ENCODE measurements around the gene MAVS.
"Not testable (repeated sequence)": the region's sequence is repeated elsewhere in the genome, so short reads cannot be mapped to it uniquely, and the experiment has no call there.

MAVS gene

DNA sequence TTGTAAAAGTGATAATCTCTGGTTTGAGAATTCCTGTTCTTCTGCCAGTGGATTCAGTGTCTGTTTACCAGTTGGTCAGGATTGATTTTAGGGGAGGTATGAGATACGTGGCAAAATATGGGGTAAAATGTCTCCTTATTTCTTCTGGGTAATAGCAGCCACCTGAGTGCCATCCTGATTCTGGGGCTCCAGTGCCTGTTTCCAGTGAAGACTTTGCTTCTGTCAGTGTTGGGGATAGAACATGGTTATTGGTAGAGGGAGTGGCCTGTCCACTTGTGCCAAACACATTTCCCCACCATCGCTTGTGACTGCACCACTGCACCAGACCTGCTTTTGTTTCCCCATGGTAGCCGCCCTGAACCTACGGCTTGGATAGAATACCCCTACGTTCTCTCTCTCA is 58.2 kb downstream of the MAVS start:
- TF ChIP-seq, protein P1, sequence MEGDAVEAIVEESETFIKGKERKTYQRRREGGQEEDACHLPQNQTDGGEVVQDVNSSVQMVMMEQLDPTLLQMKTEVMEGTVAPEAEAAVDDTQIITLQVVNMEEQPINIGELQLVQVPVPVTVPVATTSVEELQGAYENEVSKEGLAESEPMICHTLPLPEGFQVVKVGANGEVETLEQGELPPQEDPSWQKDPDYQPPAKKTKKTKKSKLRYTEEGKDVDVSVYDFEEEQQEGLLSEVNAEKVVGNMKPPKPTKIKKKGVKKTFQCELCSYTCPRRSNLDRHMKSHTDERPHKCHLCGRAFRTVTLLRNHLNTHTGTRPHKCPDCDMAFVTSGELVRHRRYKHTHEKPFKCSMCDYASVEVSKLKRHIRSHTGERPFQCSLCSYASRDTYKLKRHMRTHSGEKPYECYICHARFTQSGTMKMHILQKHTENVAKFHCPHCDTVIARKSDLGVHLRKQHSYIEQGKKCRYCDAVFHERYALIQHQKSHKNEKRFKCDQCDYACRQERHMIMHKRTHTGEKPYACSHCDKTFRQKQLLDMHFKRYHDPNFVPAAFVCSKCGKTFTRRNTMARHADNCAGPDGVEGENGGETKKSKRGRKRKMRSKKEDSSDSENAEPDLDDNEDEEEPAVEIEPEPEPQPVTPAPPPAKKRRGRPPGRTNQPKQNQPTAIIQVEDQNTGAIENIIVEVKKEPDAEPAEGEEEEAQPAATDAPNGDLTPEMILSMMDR (IDR thresholded peaks at IDR 0.05; ENCODE audit: borderline replicate concordance, extremely low read depth, low read length, poor library complexity, severe bottlenecking) = no peak
- no peak for TF ChIP-seq EZH2 (IDR thresholded peaks at IDR 0.05; ENCODE audit: borderline replicate concordance, low read depth, low read length, severe bottlenecking)
- Histone ChIP-seq H3K79me2 (ENCODE audit: insufficient read depth, low read length) (peaks cover 100% of the 10 kb centered on the region), H3K4me3 (ENCODE audit: low read depth in 1 of 2, low read length in 2 of 2) (no peak overlapping the region), H3K27me3 (ENCODE audit: insufficient read depth, low read length, poor library complexity) (no peaks in the 10 kb centered on the region), H3K36me3 (ENCODE audit: insufficient read depth, low read length) (peaks cover 45% of the 10 kb centered on the region), H3K9me3 (ENCODE audit: insufficient read depth, low read length, severe bottlenecking) (no peaks in the 10 kb centered on the region), H3K4me1 (ENCODE audit: insufficient read depth, low read length) (no peaks in the 10 kb centered on the region), H3K4me2 (ENCODE audit: insufficient read depth, low read length) (no peak overlapping the region), H4K20me1 (ENCODE audit: insufficient read depth, low read length) (peaks cover 84% of the 10 kb centered on the region), H2AFZ (ENCODE audit: low read depth, low read length) (no peak overlapping the region), H3K9ac (ENCODE audit: low read depth, low read length) (no peak overlapping the region), H3K27ac (ENCODE audit: low read length) (no peak overlapping the region)
- DNase-seq (no peak), ATAC-seq (ENCODE audit: insufficient read depth, low read depth) (no peak)

DNA sequence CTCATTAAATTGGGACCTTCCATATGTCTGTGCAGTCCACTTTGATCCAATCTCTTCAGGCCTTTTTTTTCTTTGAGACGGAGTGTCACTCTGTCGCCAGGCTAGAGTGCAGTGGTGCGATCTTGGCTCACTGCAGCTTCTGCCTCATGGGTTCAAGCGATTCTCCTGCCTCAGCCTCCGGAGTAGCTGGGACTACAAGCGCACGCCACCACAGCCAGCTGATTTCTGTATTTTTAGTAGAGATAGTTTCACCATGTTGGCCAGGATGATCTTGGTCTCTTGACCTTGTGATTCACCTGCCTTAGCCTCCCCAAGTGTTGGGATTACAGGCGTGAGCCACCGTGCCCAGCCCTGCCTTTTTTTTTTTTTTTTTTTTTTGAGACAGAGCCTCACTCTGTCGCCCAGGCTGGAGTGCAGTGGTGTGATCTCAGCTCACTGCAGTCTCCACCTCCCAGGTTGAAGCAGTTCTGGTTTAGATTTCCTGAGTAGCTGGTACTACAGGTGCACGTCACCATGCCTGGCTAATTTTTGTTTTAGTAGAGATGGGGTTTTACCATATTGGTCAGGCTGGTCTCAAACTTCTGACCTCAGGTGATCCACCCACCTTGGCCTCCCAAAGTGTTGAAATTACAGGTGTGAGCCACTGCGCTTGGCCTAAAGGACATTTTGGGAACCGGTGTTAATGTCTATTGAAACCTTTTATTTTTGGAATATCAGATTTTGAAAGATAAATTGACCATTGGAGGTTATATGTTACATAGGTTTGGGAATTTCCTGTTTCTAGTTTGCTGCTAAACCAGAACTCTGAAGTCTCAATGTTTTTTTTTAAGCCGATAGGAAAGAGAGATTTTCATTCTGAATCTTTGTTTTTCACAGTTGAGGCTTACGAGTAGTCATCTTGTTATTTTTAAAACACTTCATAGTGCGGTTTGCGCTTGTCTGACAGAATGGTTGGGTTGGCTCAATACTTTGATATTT is 60.4 kb downstream of the MAVS start:
- DNase-seq; ATAC-seq (ENCODE audit: insufficient read depth, low read depth); H3K4me2 ChIP-seq (ENCODE audit: insufficient read depth, low read length); H3K9me3 ChIP-seq (ENCODE audit: insufficient read depth, low read length, severe bottlenecking); H3K9ac ChIP-seq (ENCODE audit: low read depth, low read length); H3K4me3 ChIP-seq (ENCODE audit: low read depth in 1 of 2, low read length in 2 of 2); H3K4me1 ChIP-seq (ENCODE audit: insufficient read depth, low read length); H3K27ac ChIP-seq (ENCODE audit: low read length); H2AFZ ChIP-seq (ENCODE audit: low read depth, low read length); H3K27me3 ChIP-seq (ENCODE audit: insufficient read depth, low read length, poor library complexity): not testable (repeated sequence)
- Histone ChIP-seq H3K79me2 (ENCODE audit: insufficient read depth, low read length) (peaks cover 99% of the 10 kb centered on the region), H3K36me3 (ENCODE audit: insufficient read depth, low read length) (peaks cover 67% of the 10 kb centered on the region), H4K20me1 (ENCODE audit: insufficient read depth, low read length) (peaks cover 84% of the 10 kb centered on the region)

DNA sequence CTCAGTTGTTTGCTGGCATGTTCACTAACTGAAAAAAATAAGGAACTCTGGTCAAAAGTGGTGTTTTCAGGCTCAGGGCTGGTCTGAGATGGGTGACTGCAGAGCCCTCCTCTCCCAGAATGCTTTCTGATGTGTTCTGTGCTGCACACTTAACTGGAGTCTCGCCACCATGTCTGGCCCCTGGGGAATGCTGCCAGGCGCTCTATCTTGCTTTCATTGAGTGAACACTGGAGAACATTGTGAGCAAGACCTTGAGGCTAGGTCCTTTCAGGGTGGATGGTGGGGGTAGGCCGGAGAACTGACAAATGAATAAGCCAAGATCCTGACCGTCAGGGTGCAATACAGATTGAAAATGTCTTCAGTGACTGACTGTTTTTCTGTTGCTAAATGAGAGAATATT is 62.0 kb downstream of the MAVS start:
- Histone ChIP-seq H4K20me1 (ENCODE audit: insufficient read depth, low read length) (peaks cover 70% of the 10 kb centered on the region), H2AFZ (ENCODE audit: low read depth, low read length) (no peak overlapping the region), H3K79me2 (ENCODE audit: insufficient read depth, low read length) (peaks cover 97% of the 10 kb centered on the region), H3K9me3 (ENCODE audit: insufficient read depth, low read length, severe bottlenecking) (no peaks in the 10 kb centered on the region), H3K27ac (ENCODE audit: low read length) (no peak overlapping the region), H3K9ac (ENCODE audit: low read depth, low read length) (no peak overlapping the region), H3K4me1 (ENCODE audit: insufficient read depth, low read length) (no peaks in the 10 kb centered on the region), H3K4me2 (ENCODE audit: insufficient read depth, low read length) (no peak overlapping the region), H3K36me3 (ENCODE audit: insufficient read depth, low read length) (peaks cover 82% of the 10 kb centered on the region), H3K4me3 (ENCODE audit: low read depth in 1 of 2, low read length in 2 of 2) (no peak overlapping the region), H3K27me3 (ENCODE audit: insufficient read depth, low read length, poor library complexity) (no peaks in the 10 kb centered on the region)
- no peak for DNase-seq
- ATAC-seq (ENCODE audit: insufficient read depth, low read depth) = peak; percentile 37; the same call in 1 of the 3 replicates
- no peak for TF ChIP-seq EZH2 (IDR thresholded peaks at IDR 0.05; ENCODE audit: borderline replicate concordance, low read depth, low read length, severe bottlenecking)
- TF ChIP-seq, protein P1 (IDR thresholded peaks at IDR 0.05; ENCODE audit: borderline replicate concordance, extremely low read depth, low read length, poor library complexity, severe bottlenecking) = no peak

DNA sequence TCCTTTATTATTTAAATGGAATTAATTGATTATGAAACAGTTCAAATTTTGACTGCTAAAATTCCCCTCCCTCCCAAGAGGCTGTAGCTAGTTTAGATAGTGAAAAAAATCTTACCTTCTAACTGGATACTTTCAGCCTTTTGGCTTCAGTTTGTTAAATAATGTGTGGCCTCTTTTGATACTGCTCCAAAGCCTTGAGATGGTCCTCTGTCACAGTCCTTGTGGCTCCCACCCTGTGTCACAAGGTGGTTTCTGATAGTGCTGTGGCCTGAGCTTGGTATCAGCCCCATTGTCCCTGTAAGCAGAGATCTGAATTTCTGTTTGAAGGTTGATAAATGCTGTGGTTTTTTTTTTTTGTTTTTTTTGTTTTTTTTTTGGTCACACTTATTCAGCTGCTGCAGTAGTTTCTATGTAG is 63.3 kb downstream of the MAVS start:
- no peak overlapping the region for H3K9ac ChIP-seq (ENCODE audit: low read depth, low read length)
- peaks cover 69% of the 10 kb centered on the region for H4K20me1 ChIP-seq (ENCODE audit: insufficient read depth, low read length)
- DNase-seq (no peak), ATAC-seq (ENCODE audit: insufficient read depth, low read depth) (no peak)
- TF ChIP-seq, protein P1 (IDR thresholded peaks at IDR 0.05; ENCODE audit: borderline replicate concordance, extremely low read depth, low read length, poor library complexity, severe bottlenecking) = no peak
- no peak for TF ChIP-seq EZH2 (IDR thresholded peaks at IDR 0.05; ENCODE audit: borderline replicate concordance, low read depth, low read length, severe bottlenecking)
- peaks cover 95% of the 10 kb centered on the region for H3K79me2 ChIP-seq (ENCODE audit: insufficient read depth, low read length)
- H2AFZ ChIP-seq (ENCODE audit: low read depth, low read length) = no peak overlapping the region
- no peak overlapping the region for H3K4me2 ChIP-seq (ENCODE audit: insufficient read depth, low read length)
- no peaks in the 10 kb centered on the region for H3K4me1 ChIP-seq (ENCODE audit: insufficient read depth, low read length)
- H3K27me3 ChIP-seq (ENCODE audit: insufficient read depth, low read length, poor library complexity) = no peaks in the 10 kb centered on the region
- H3K36me3 ChIP-seq (ENCODE audit: insufficient read depth, low read length) = peaks cover 90% of the 10 kb centered on the region
- no peaks in the 10 kb centered on the region for H3K9me3 ChIP-seq (ENCODE audit: insufficient read depth, low read length, severe bottlenecking)
- H3K27ac ChIP-seq (ENCODE audit: low read length) = no peak overlapping the region
- H3K4me3 ChIP-seq (ENCODE audit: low read depth in 1 of 2, low read length in 2 of 2) = no peak overlapping the region

Measured in DND-41 (cell line).